Suprapubic skin (tissue), 4 donors: ENCODE measurements around the gene TIE1.

Experiments used
- POLR2A ChIP-seq, 2 donors: fragments of 450-650 bp; IDR thresholded peaks; one replicate each; pipeline ENCODE4 v1.6.1; 2017; ENCODE audit warnings: antibody characterized with exemption in 2 of 2, mild to moderate bottlenecking in 2 of 2, moderate library complexity in 2 of 2
- POLR2AphosphoS5 ChIP-seq, 3 donors: sonication (generic); formaldehyde crosslinking; IDR thresholded peaks; one replicate each; pipeline ENCODE4 v1.6.1; 2017; ENCODE audit warnings: antibody characterized with exemption in 3 of 3
- TF ChIP-seq, protein P1 (sequence below), 2 donors: fragments of 200-600 bp in 1 of 2; fragments of 450-650 bp in 1 of 2; sonication (generic) in 1 of 2; IDR thresholded peaks; one replicate each; pipeline ENCODE4 v1.5.1; 2016 to 2019; ENCODE audit warnings: antibody characterized with exemption in 2 of 2, mild to moderate bottlenecking in 1 of 2, moderate library complexity in 1 of 2

DNA sequence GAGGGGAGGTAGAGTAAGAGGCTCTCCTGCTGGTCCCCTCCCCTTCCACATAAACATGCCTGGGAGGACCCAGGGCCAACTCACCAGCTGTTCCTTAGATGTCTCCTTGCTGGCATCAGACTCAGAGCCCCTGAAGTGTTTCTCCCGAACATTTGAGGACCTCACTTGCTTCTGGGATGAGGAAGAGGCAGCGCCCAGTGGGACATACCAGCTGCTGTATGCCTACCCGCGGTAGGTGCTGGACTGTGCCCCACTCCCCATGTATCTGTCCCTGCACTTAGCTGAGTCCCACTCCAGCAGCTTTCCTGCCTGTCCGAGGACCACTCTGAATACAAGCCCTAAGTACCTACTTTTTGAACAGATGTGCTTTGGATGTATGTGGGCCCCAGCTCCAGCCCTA, 37.2 kb downstream of the TIE1 start:
- TF ChIP-seq POLR2AphosphoS5 (IDR thresholded peaks at IDR 0.05) (no peak), POLR2A (IDR thresholded peaks at IDR 0.05) (no peak)
- TF ChIP-seq, protein P1, sequence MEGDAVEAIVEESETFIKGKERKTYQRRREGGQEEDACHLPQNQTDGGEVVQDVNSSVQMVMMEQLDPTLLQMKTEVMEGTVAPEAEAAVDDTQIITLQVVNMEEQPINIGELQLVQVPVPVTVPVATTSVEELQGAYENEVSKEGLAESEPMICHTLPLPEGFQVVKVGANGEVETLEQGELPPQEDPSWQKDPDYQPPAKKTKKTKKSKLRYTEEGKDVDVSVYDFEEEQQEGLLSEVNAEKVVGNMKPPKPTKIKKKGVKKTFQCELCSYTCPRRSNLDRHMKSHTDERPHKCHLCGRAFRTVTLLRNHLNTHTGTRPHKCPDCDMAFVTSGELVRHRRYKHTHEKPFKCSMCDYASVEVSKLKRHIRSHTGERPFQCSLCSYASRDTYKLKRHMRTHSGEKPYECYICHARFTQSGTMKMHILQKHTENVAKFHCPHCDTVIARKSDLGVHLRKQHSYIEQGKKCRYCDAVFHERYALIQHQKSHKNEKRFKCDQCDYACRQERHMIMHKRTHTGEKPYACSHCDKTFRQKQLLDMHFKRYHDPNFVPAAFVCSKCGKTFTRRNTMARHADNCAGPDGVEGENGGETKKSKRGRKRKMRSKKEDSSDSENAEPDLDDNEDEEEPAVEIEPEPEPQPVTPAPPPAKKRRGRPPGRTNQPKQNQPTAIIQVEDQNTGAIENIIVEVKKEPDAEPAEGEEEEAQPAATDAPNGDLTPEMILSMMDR (IDR thresholded peaks at IDR 0.05), result no peak
